Glomerular endothelial cell (primary cell): ENCODE measurements around the gene TRIL. TPM values are rescaled to one million over a fixed set of nuclear protein-coding genes. Genes with fewer than 3 reads are reported as not detected.

ENCODE experiments used
- total RNA-seq: library from RNA; depleted of rRNA; stranded (reverse); fragments of >200 nt; gene quantifications from 2 replicates; pipeline ENCODE4 v1.2.3, GENCODE V29; 2015

Gene TRIL
- total RNA-seq, 1 donor from 2014 or later = 1.2 TPM

Other genes starting within 250 kb of the TRIL start
- gene CPVL, start 188.2 kb upstream of the TRIL start, total RNA-seq = 2.1 and 6.3 TPM in 2 replicates
- gene CHN2, start 236.4 kb upstream of the TRIL start, total RNA-seq = 6.9 and 7.0 TPM in 2 replicates